ENCODE results near the gene RCOR1. TPM values are rescaled to one million over a fixed set of nuclear protein-coding genes. Genes with fewer than 3 reads are reported as not detected.

Gene RCOR1
- total and polyA plus RNA-seq, 2 experiments from 2014 or later: 9.9 to 30.2 TPM

- Histone ChIP-seq H3K4me2 (no peak overlapping the region), H4K20me1 (ENCODE audit: insufficient read depth, poor library complexity, severe bottlenecking) (no peaks in the 10 kb centered on the region)
- DNase-seq (ENCODE audit: low spot score): no peak
Observed at GRCh38 chr14:102711946-102712345, 119.5 kb downstream of the RCOR1 start.

GRCh38 chr14:102717276-102717675 lies 124.8 kb downstream of the RCOR1 start:
- WGBS (ENCODE audit: low lambda C conversion rate, missing lambda C conversion rate): 79% methylated on average over 5 of the region's 5 CpGs
- no peaks in the 10 kb centered on the region for H3K4me1 ChIP-seq (ENCODE audit: insufficient read depth)
- H3K79me2 ChIP-seq: peaks cover 16% of the 10 kb centered on the region
- no peaks in the 10 kb centered on the region for H3K9me3 ChIP-seq (ENCODE audit: low read depth)
- H3K27ac ChIP-seq: no peak overlapping the region
- DNase-seq (ENCODE audit: low spot score): no peak
- H4K20me1 ChIP-seq (ENCODE audit: insufficient read depth, poor library complexity, severe bottlenecking): no peaks in the 10 kb centered on the region
- H3K36me3 ChIP-seq (replicated peaks; ENCODE audit: insufficient read depth, low read depth): peaks cover under 1% of the 10 kb centered on the region
- H3K9me2 ChIP-seq (replicated peaks; ENCODE audit: insufficient read depth): no peaks in the 10 kb centered on the region
- H3K27me3 ChIP-seq: no peaks in the 10 kb centered on the region
- H2AFZ ChIP-seq: no peak overlapping the region
- no peak overlapping the region for H3K4me3 ChIP-seq
- TF ChIP-seq EZH2phosphoT487 (IDR thresholded peaks at IDR 0.05; ENCODE audit: low read depth, severe bottlenecking, unreplicated experiment): no peak
- TF ChIP-seq CTCF (IDR thresholded peaks at IDR 0.05; ENCODE audit: poor library complexity): no peak
- TF ChIP-seq EZH2 (IDR thresholded peaks at IDR 0.05; ENCODE audit: borderline replicate concordance): no peak
- H3K4me2 ChIP-seq: no peak overlapping the region

More at GRCh38 chr14:102711946-102712345, 119.5 kb downstream of the RCOR1 start:
- Histone ChIP-seq H3K9me2 (replicated peaks; ENCODE audit: insufficient read depth) (no peaks in the 10 kb centered on the region), H3K4me1 (ENCODE audit: insufficient read depth) (no peaks in the 10 kb centered on the region), H3K4me3 (no peak overlapping the region), H3K79me2 (peaks cover 4% of the 10 kb centered on the region), H2AFZ (no peak overlapping the region), H3K27me3 (no peaks in the 10 kb centered on the region), H3K27ac (no peak overlapping the region), H3K9me3 (ENCODE audit: low read depth) (no peaks in the 10 kb centered on the region), H3K36me3 (replicated peaks; ENCODE audit: insufficient read depth, low read depth) (no peaks in the 10 kb centered on the region)
- TF ChIP-seq EZH2 (IDR thresholded peaks at IDR 0.05; ENCODE audit: borderline replicate concordance): no peak
- no peak for TF ChIP-seq EZH2phosphoT487 (IDR thresholded peaks at IDR 0.05; ENCODE audit: low read depth, severe bottlenecking, unreplicated experiment)
- no peak for TF ChIP-seq CTCF (IDR thresholded peaks at IDR 0.05; ENCODE audit: poor library complexity)
- 95% methylated on average over 3 of the region's 3 CpGs for WGBS (ENCODE audit: low lambda C conversion rate, missing lambda C conversion rate)

GRCh38 chr14:102722646-102723045 lies 130.2 kb downstream of the RCOR1 start:
- H2AFZ ChIP-seq: no peak overlapping the region
- no peaks in the 10 kb centered on the region for H3K27me3 ChIP-seq
- peaks cover 9% of the 10 kb centered on the region for H3K36me3 ChIP-seq (replicated peaks; ENCODE audit: insufficient read depth, low read depth)
- no peak for TF ChIP-seq EZH2 (IDR thresholded peaks at IDR 0.05; ENCODE audit: borderline replicate concordance)
- no peak for TF ChIP-seq EZH2phosphoT487 (IDR thresholded peaks at IDR 0.05; ENCODE audit: low read depth, severe bottlenecking, unreplicated experiment)
- TF ChIP-seq CTCF (IDR thresholded peaks at IDR 0.05; ENCODE audit: poor library complexity): no peak
- no peaks in the 10 kb centered on the region for H4K20me1 ChIP-seq (ENCODE audit: insufficient read depth, poor library complexity, severe bottlenecking)
- no peak overlapping the region for H3K4me2 ChIP-seq
- H3K9me3 ChIP-seq (ENCODE audit: low read depth): no peaks in the 10 kb centered on the region
- no peak overlapping the region for H3K27ac ChIP-seq
- H3K9me2 ChIP-seq (replicated peaks; ENCODE audit: insufficient read depth): no peaks in the 10 kb centered on the region
- no peak for DNase-seq (ENCODE audit: low spot score)
- 96% methylated on average over 4 of the region's 4 CpGs for WGBS (ENCODE audit: low lambda C conversion rate, missing lambda C conversion rate)
- no peak overlapping the region for H3K4me3 ChIP-seq
- H3K79me2 ChIP-seq: peaks cover 9% of the 10 kb centered on the region
- no peaks in the 10 kb centered on the region for H3K4me1 ChIP-seq (ENCODE audit: insufficient read depth)

GRCh38 chr14:102723650-102724049 lies 131.2 kb downstream of the RCOR1 start:
- Histone ChIP-seq H3K4me3 (no peak overlapping the region), H3K4me2 (no peak overlapping the region), H3K9me2 (replicated peaks; ENCODE audit: insufficient read depth) (no peaks in the 10 kb centered on the region), H4K20me1 (ENCODE audit: insufficient read depth, poor library complexity, severe bottlenecking) (no peaks in the 10 kb centered on the region), H2AFZ (no peak overlapping the region), H3K36me3 (replicated peaks; ENCODE audit: insufficient read depth, low read depth) (peaks cover 12% of the 10 kb centered on the region), H3K79me2 (peaks cover 8% of the 10 kb centered on the region), H3K4me1 (ENCODE audit: insufficient read depth) (no peaks in the 10 kb centered on the region), H3K9me3 (ENCODE audit: low read depth) (no peaks in the 10 kb centered on the region), H3K27me3 (no peaks in the 10 kb centered on the region), H3K27ac (no peak overlapping the region)
- TF ChIP-seq EZH2 (IDR thresholded peaks at IDR 0.05; ENCODE audit: borderline replicate concordance) (no peak), CTCF (IDR thresholded peaks at IDR 0.05; ENCODE audit: poor library complexity) (no peak), EZH2phosphoT487 (IDR thresholded peaks at IDR 0.05; ENCODE audit: low read depth, severe bottlenecking, unreplicated experiment) (no peak)
- DNase-seq (ENCODE audit: low spot score): no peak
- WGBS (ENCODE audit: low lambda C conversion rate, missing lambda C conversion rate): 95% methylated on average over 5 of the region's 5 CpGs

Data from hepatocyte (in vitro differentiated cells).